ENCODE results near the gene CTNNA1. TPM values are rescaled to one million over a fixed set of nuclear protein-coding genes. Genes with fewer than 3 reads are reported as not detected.

CTNNA1 gene
- total and polyA plus RNA-seq, 2 of the 8 experiments (the other 6 are each of a cell fraction or from before 2014, with no cell fraction given): 115 to 349 TPM

GRCh38 chr5:138884554-138884953 lies 131.3 kb downstream of the CTNNA1 start:
- H4K20me1 ChIP-seq (replicated peaks in 1 of 2; ENCODE audit: control insufficient read depth in 1 of 2, insufficient read depth in 2 of 2, low read length in 2 of 2): no peaks in the 10 kb centered on the region
- H2BK20ac ChIP-seq (ENCODE audit: low read length): no peak overlapping the region
- H3K14ac ChIP-seq (ENCODE audit: insufficient read length): no peak overlapping the region
- H4K5ac ChIP-seq (ENCODE audit: insufficient read length, low read depth, low read length): peak overlapping the region; percentile 95
- H3K18ac ChIP-seq (ENCODE audit: extremely low read depth, low read length): no peak overlapping the region
- no peaks in the 10 kb centered on the region for H3K27me3 ChIP-seq (replicated peaks in 1 of 4; ENCODE audit: control insufficient read depth in 3 of 4, extremely low read depth in 1 of 4, insufficient read depth in 3 of 4, low read length in 3 of 4)
- DNase-seq (ENCODE audit: low read depth in 1 of 2, low spot score in 2 of 2): no peak
- H2BK5ac ChIP-seq (ENCODE audit: low read depth, low read length): no peak overlapping the region; the same call in 1 of the 2 replicates
- H2BK12ac ChIP-seq (ENCODE audit: low read depth, low read length): no peak overlapping the region
- H3K23me2 ChIP-seq (ENCODE audit: low read depth, low read length): no peaks in the 10 kb centered on the region
- peak; percentile 36 for FAIRE-seq
- H3K79me1 ChIP-seq (ENCODE audit: low read depth, low read length): peaks cover 3% of the 10 kb centered on the region; the same call in 1 of the 2 replicates
- CTCF ChIA-PET (ENCODE audit: partially characterized antibody): interaction anchor here (1.0 kb wide), 1 partner anchor 36 kb away, joined by 3 read pairs; no protein-coding TSS in a partner anchor
- H3K4ac ChIP-seq (replicated peaks; ENCODE audit: insufficient read length, low read depth, low read length): no peak overlapping the region
- H2BK120ac ChIP-seq (replicated peaks; ENCODE audit: low read depth, low read length): no peak overlapping the region
- peaks cover 6% of the 10 kb centered on the region in 2 experiments; a peak in 3 of 4 replicates for H3K9me3 ChIP-seq (ENCODE audit: insufficient read depth in 2 of 2, low read depth in 1 of 2, low read length in 1 of 2)
- H2AFZ ChIP-seq (ENCODE audit: low read length): no peak overlapping the region
- peak overlapping the region; percentile 37 to 55 for H3K4me2 ChIP-seq (ENCODE audit: insufficient read depth in 1 of 2, low read depth in 2 of 2, low read length in 2 of 2)
- H3K9ac ChIP-seq (replicated peaks in 1 of 4; ENCODE audit: extremely low read depth in 1 of 4, low read depth in 3 of 4, low read length in 3 of 4): no peak overlapping the region
- H3K4me1 ChIP-seq (replicated peaks in 1 of 4; ENCODE audit: control insufficient read depth in 3 of 4, insufficient read depth in 4 of 4, low read length in 3 of 4): peaks cover 0 to 24% (median 9%) of the 10 kb centered on the region in 4 experiments; a peak in 4 of 7 replicates
- H3K4me3 ChIP-seq (ENCODE audit: extremely low read depth in 1 of 4, insufficient read depth in 2 of 4, low read depth in 3 of 4, low read length in 4 of 4): peak overlapping the region in 1 of 4 experiments; percentile 48; a peak in 1 of 8 replicates
- no peak overlapping the region for H3K23ac ChIP-seq (ENCODE audit: insufficient read length)
- H3K79me2 ChIP-seq (ENCODE audit: control insufficient read depth in 1 of 2, insufficient read depth in 2 of 2, low read length in 2 of 2): peaks cover 0 to 52% of the 10 kb centered on the region in 2 experiments; a peak in 2 of 4 replicates
- no peak overlapping the region for H4K91ac ChIP-seq (replicated peaks; ENCODE audit: insufficient read length, low read length)
- no peak overlapping the region for H4K8ac ChIP-seq (ENCODE audit: extremely low read depth, insufficient read depth, low read length)
- no peak overlapping the region for H3K56ac ChIP-seq (replicated peaks; ENCODE audit: insufficient read length, low read depth, low read length)
- no peak overlapping the region for H2AK5ac ChIP-seq (ENCODE audit: low read depth, low read length)
- no peak for TF ChIP-seq ATF2 (IDR thresholded peaks at IDR 0.05; ENCODE audit: low read length)
- peak; percentile 54 for TF ChIP-seq TEAD4 (IDR thresholded peaks at IDR 0.05; ENCODE audit: low read depth, low read length)
- peaks cover 0 to 28% (median 21%) of the 10 kb centered on the region in 4 experiments; a peak in 6 of 8 replicates for H3K36me3 ChIP-seq (ENCODE audit: control insufficient read depth in 2 of 4, insufficient read depth in 4 of 4, low read length in 3 of 4)
- POLR2A ChIA-PET (ENCODE audit: partially characterized antibody): interaction anchor here (1.0 to 1.3 kb wide), 2 partner anchors 11 to 14 kb away, joined by 4 read pairs; no protein-coding TSS in a partner anchor
- H3K27ac ChIP-seq (ENCODE audit: low read depth, low read length): peak overlapping the region; percentile 31; the same call in 1 of the 2 replicates
- no peak overlapping the region for H2BK15ac ChIP-seq (ENCODE audit: low read length)
